Caki2 (cell line): ENCODE measurements around the gene BMPR2. TPM values are rescaled to one million over a fixed set of nuclear protein-coding genes. Genes with fewer than 3 reads are reported as not detected.
"Not testable (repeated sequence)": the region's sequence is repeated elsewhere in the genome, so short reads cannot be mapped to it uniquely, and the experiment has no call there.

Experiments used
- DNase-seq: peaks from one replicate; pipeline ENCODE4 v3.0.0-alpha.2; 2015; ENCODE audit warnings: low read depth
- in situ Hi-C: cut with HindIII; loops from 2 replicates; pipeline ENCODE4 v1.10.0; 2016; ENCODE audit warnings: low sequenced_read_pairs, low pct_unique_long_range_greater_than_20kb, mixed read lengths
- total RNA-seq: library from RNA; depleted of rRNA; stranded (reverse); fragments of >200 nt; shearing (Covaris generic); gene quantifications from 2 replicates; pipeline ENCODE4 v1.2.3, GENCODE V29; 2014; ENCODE audit warnings: low replicate concordance; rRNA removed

The BMPR2 gene
- total RNA-seq: 9.8 and 15.0 TPM in 2 replicates

- DNase-seq: peak; percentile 99
- in situ Hi-C loops: no loop called here
Observed at GRCh38 chr2:202375609-202376408, at the start of gene BMPR2. Gene BMPR2, plus strand, starts transcription at chr2:202376327. Its CDS starts 1,148 bp downstream, at chr2:202377475.

- DNase-seq: no peak
- in situ Hi-C loops: no loop called here
Observed at GRCh38 chr2:202327858-202328257, 48.3 kb upstream of the BMPR2 start.

GRCh38 chr2:202335791-202336467 lies 40.2 kb upstream of the BMPR2 start:
- in situ Hi-C loops: no loop called here

GRCh38 chr2:202337151-202337550 lies 39.0 kb upstream of the BMPR2 start:
- in situ Hi-C loops: no loop called here
- DNase-seq: peak; percentile 34

More at GRCh38 chr2:202335791-202336467, 40.2 kb upstream of the BMPR2 start:
- DNase-seq: no peak

GRCh38 chr2:202337706-202338346 lies 38.3 kb upstream of the BMPR2 start:
- in situ Hi-C loops: no loop called here
- DNase-seq: no peak

- no peak for DNase-seq
- in situ Hi-C loops: no loop called here
Observed at GRCh38 chr2:202339071-202339870, 36.9 kb upstream of the BMPR2 start.

- no peak for DNase-seq
- in situ Hi-C loops: no loop called here
Observed at GRCh38 chr2:202344178-202344577, 31.9 kb upstream of the BMPR2 start.

GRCh38 chr2:202346180-202346579 lies 29.9 kb upstream of the BMPR2 start:
- DNase-seq: no peak
- in situ Hi-C loops: no loop called here

GRCh38 chr2:202353430-202353829 lies 22.7 kb upstream of the BMPR2 start:
- in situ Hi-C loops: no loop called here
- no peak for DNase-seq

GRCh38 chr2:202355993-202356505 lies 20.1 kb upstream of the BMPR2 start:
- DNase-seq: no peak
- in situ Hi-C loops: no loop called here

GRCh38 chr2:202358924-202359323 lies 17.2 kb upstream of the BMPR2 start:
- in situ Hi-C loops, DNase-seq: not testable (repeated sequence)

GRCh38 chr2:202360646-202361045 lies 15.5 kb upstream of the BMPR2 start:
- in situ Hi-C loops: no loop called here
- no peak for DNase-seq

- DNase-seq: no peak
- in situ Hi-C loops: no loop called here
Observed at GRCh38 chr2:202361108-202361507, 15.0 kb upstream of the BMPR2 start.

- in situ Hi-C loops: no loop called here
- no peak for DNase-seq
Observed at GRCh38 chr2:202373490-202373889, 2.6 kb upstream of the BMPR2 start.

- DNase-seq, in situ Hi-C loops: not testable (repeated sequence)
Observed at GRCh38 chr2:202374383-202374782, 1.7 kb upstream of the BMPR2 start.

- DNase-seq: peak; percentile 71
- in situ Hi-C loops: no loop called here
Observed at GRCh38 chr2:202375033-202375608, 1.0 kb upstream of the BMPR2 start.

GRCh38 chr2:202376460-202377206 lies 506 bp downstream of the BMPR2 start:
- in situ Hi-C loops: no loop called here
- peak; percentile 79 for DNase-seq
